HEK293T (cell line): ENCODE measurements around the gene KBTBD8.

ENCODE experiments used
- FOXM1 ChIP-seq: fragments of 450-650 bp; IDR thresholded peaks from 2 replicates; pipeline ENCODE4 v1.6.1; 2017; ENCODE audit warnings: mild to moderate bottlenecking, borderline replicate concordance
- SUZ12 ChIP-seq: fragments of 450-650 bp; IDR thresholded peaks from 2 replicates; pipeline ENCODE4 v1.6.1; 2016; ENCODE audit warnings: mild to moderate bottlenecking

GRCh38 chr3:67044955-67045354 lies 46.8 kb downstream of the KBTBD8 start:
- TF ChIP-seq SUZ12 (no peak), FOXM1 (no peak)
